Smooth muscle cell (in vitro differentiated cells): ENCODE results near the gene ZGPAT. TPM values are rescaled to one million over a fixed set of nuclear protein-coding genes. Genes with fewer than 3 reads are reported as not detected.

Experiments
- DNase-seq: peaks from one replicate; lab custom pipeline; 2025; ENCODE audit not compliant: unreplicated experiment; lab: John Stamatoyannopoulos, UW
- H2AFZ ChIP-seq: fragments of 200-600 bp; sonication (generic); 2 replicates; pipeline ENCODE4 v1.6.0; 2016; ENCODE audit warnings: antibody characterized with exemption, low read depth, mild to moderate bottlenecking
- H3F3A ChIP-seq: fragments of 200-600 bp; sonication (generic); 2 replicates; pipeline ENCODE4 v1.6.0; 2017; ENCODE audit warnings: antibody characterized with exemption, low read depth
- H3K27ac ChIP-seq: fragments of 200-600 bp; sonication (generic); 2 replicates; pipeline ENCODE4 v1.5.1; 2016; ENCODE audit warnings: low read depth, mild to moderate bottlenecking
- H3K27me3 ChIP-seq: fragments of 200-600 bp; sonication (generic); 2 replicates; pipeline ENCODE4 v1.6.1; 2016; ENCODE audit warnings: low read depth, mild to moderate bottlenecking
- H3K36me3 ChIP-seq: fragments of 200-600 bp; sonication (generic); 2 replicates; pipeline ENCODE4 v1.5.1; 2016; ENCODE audit warnings: low read depth
- H3K4me1 ChIP-seq: fragments of 200-600 bp; sonication (generic); 2 replicates; pipeline ENCODE4 v1.5.1; 2016; ENCODE audit warnings: low read depth
- H3K4me2 ChIP-seq: fragments of 200-600 bp; sonication (generic); 2 replicates; pipeline ENCODE4 v1.6.0; 2016; ENCODE audit warnings: mild to moderate bottlenecking
- H3K4me3 ChIP-seq: fragments of 200-600 bp; sonication (generic); 2 replicates; pipeline ENCODE4 v1.5.1; 2016; ENCODE audit warnings: mild to moderate bottlenecking
- H3K79me2 ChIP-seq: fragments of 200-600 bp; sonication (generic); 2 replicates; pipeline ENCODE4 v1.6.0; 2016; ENCODE audit warnings: low read depth, mild to moderate bottlenecking
- H3K9ac ChIP-seq: fragments of 200-600 bp; sonication (generic); 2 replicates; pipeline ENCODE4 v1.6.0; 2016; ENCODE audit warnings: low read depth
- H3K9me3 ChIP-seq: fragments of 200-600 bp; sonication (generic); replicated peaks from 2 replicates; pipeline ENCODE4 v1.5.1; 2016; ENCODE audit warnings: low read depth
- H4K20me1 ChIP-seq: fragments of 200-600 bp; sonication (generic); 2 replicates; pipeline ENCODE4 v1.6.0; 2016; ENCODE audit warnings: low read depth
- WGBS: methylation state at CpG from one replicate; pipeline ENCODE4 v1.1.7; 2016; ENCODE audit warnings: low lambda C conversion rate; 5-methylcytosine and 5-hydroxymethylcytosine counted together
- polyA plus RNA-seq: library from polyadenylated mRNA; unstranded; fragments of >200 nt; fragmentation: Nextera tagmentation; extraction: Ambion mirVana; gene quantifications from 2 replicates; pipeline ENCODE4 v1.2.1, GENCODE V29; 2016
- total RNA-seq: library from RNA; depleted of rRNA; stranded (reverse); fragments of >200 nt; gene quantifications from 2 replicates; pipeline ENCODE4 v1.2.3, GENCODE V29; 2014
- TF ChIP-seq, protein P1 (sequence below): fragments of 200-600 bp; sonication (generic); IDR thresholded peaks from 2 replicates; pipeline ENCODE4 v1.5.1; 2017; ENCODE audit warnings: borderline replicate concordance, mild to moderate bottlenecking, antibody characterized with exemption; ENCODE audit not compliant: insufficient read depth, poor library complexity, severe bottlenecking

The ZGPAT gene
- total and polyA plus RNA-seq, 2 experiments from 2014 or later, result 13.8 to 32.3 TPM

DNA sequence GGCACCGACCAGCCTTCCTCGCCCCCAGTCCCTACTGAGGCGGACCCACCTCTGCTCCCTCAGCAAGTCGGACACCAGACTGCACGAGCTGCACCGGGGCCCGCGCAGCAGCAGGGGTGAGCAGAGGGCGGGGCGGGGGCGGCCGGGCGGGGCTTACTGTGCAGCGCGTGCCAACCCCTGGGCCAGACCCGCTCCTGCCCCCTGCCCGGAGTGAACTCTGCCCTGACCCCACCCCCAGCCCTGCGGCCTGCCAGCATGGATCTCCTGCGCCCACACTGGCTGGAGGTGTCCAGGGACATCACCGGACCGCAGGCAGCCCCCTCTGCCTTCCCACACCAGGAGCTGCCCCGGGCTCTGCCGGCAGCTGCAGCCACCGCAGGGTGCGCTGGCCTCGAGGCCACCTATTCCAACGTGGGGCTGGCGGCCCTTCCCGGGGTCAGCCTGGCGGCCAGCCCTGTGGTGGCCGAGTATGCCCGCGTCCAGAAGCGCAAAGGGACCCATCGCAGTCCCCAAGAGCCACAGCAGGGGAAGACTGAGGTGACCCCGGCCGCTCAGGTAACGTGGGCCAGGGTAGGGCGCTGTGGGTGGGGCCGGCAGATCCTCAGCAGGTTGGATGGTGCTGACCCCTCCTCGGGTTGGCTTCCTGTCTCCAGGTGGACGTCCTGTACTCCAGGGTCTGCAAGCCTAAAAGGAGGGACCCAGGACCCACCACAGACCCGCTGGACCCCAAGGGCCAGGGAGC, 30.3 kb downstream of the ZGPAT start:
- Histone ChIP-seq H3K4me1 (peaks cover 30% of the 10 kb centered on the region), H3K9me3 (no peaks in the 10 kb centered on the region), H3K4me2 (peak overlapping the region; percentile 96), H3K79me2 (no peaks in the 10 kb centered on the region), H2AFZ (no peak overlapping the region), H3K36me3 (no peaks in the 10 kb centered on the region), H3K9ac (no peak overlapping the region), H3K27ac (no peak overlapping the region), H3K27me3 (no peaks in the 10 kb centered on the region), H3K4me3 (peak overlapping the region; percentile 58), H3F3A (peaks cover 18% of the 10 kb centered on the region), H4K20me1 (peaks cover 54% of the 10 kb centered on the region)
- TF ChIP-seq, protein P1, sequence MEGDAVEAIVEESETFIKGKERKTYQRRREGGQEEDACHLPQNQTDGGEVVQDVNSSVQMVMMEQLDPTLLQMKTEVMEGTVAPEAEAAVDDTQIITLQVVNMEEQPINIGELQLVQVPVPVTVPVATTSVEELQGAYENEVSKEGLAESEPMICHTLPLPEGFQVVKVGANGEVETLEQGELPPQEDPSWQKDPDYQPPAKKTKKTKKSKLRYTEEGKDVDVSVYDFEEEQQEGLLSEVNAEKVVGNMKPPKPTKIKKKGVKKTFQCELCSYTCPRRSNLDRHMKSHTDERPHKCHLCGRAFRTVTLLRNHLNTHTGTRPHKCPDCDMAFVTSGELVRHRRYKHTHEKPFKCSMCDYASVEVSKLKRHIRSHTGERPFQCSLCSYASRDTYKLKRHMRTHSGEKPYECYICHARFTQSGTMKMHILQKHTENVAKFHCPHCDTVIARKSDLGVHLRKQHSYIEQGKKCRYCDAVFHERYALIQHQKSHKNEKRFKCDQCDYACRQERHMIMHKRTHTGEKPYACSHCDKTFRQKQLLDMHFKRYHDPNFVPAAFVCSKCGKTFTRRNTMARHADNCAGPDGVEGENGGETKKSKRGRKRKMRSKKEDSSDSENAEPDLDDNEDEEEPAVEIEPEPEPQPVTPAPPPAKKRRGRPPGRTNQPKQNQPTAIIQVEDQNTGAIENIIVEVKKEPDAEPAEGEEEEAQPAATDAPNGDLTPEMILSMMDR, result no peak
- no peak for DNase-seq
- WGBS, result 34% methylated on average over 27 of the region's 43 CpGs

- H3F3A ChIP-seq, result peaks cover 24% of the 10 kb centered on the region
- no peaks in the 10 kb centered on the region for H3K79me2 ChIP-seq
- H3K27me3 ChIP-seq, result no peaks in the 10 kb centered on the region
- H3K4me1 ChIP-seq, result peaks cover 30% of the 10 kb centered on the region
- 21% methylated on average over 15 of the region's 26 CpGs for WGBS
- no peak for DNase-seq
- H3K4me3 ChIP-seq, result peak overlapping the region; percentile 58
- peaks cover 49% of the 10 kb centered on the region for H4K20me1 ChIP-seq
- H3K4me2 ChIP-seq, result peak overlapping the region; percentile 96
- H3K9ac ChIP-seq, result no peak overlapping the region
- H3K9me3 ChIP-seq, result no peaks in the 10 kb centered on the region
- no peak overlapping the region for H2AFZ ChIP-seq
- no peaks in the 10 kb centered on the region for H3K36me3 ChIP-seq
- peak overlapping the region; percentile 11 for H3K27ac ChIP-seq
- TF ChIP-seq, protein P1, result no peak
Observed at GRCh38 chr20:63738687-63739129, 30.9 kb downstream of the ZGPAT start.

DNA sequence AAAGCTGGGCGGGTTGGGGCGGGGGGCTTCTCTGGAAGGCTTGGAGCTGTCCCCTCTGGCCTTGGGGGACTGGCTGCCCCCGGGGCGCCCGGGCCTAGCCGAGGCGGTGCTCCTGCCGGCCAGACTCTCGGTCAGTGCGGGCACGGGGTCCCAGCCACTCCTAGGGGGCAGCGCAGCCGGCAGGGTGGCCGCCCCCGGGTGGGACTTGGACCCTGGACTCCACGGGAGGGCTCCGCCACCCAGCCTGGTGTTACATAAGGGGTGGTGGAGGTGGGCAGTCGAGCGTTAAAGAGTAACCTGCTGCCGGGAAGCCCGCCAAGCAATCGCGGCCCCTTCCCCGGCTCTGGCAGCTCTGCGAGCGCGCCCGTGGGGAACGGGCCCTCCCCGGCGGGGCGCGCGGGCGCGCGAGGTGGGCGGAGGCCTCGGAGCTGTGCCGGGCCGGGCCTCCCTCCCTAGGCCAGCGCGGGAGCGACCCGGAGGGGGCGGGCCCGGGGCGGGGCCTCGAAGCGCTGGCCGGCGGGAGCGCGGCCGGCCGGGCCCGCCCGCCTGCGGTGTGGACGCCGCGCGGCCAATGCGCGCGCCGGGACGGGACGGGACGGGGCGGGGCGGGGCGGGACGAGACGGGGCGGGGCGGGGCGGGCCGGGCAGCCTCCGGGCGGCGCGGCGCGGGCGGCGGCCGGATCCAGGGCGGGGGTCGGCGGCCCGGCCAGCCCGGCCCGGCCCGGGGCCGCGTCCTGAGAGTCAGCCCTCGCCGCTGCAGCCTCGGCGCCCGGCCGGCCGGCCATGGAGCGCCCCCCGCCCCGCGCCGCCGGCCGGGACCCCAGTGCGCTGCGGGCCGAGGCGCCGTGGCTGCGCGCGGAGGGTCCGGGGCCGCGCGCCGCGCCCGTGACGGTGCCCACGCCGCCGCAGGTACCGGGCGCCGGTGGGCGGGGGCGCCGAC, 31.6 kb downstream of the ZGPAT start, which contains the start of gene SLC2A4RG:
Gene SLC2A4RG, plus strand, starts transcription at position 647 of the 940 bp plus-strand sequence. Its CDS starts 137 bp downstream, at position 784.
- DNase-seq, result no peak
- Histone ChIP-seq H2AFZ (no peak within 1 kb of the TSS), H3K4me1 (peaks cover 30% of the 10 kb centered on the region), H3K27ac (peak within 1 kb of the TSS; percentile 60), H3K36me3 (no peaks in the 10 kb centered on the region), H3K9ac (peak within 1 kb of the TSS; percentile 66), H3K27me3 (no peaks in the 10 kb centered on the region), H3K4me2 (peak within 1 kb of the TSS; percentile 96), H3K79me2 (no peaks in the 10 kb centered on the region), H3K9me3 (no peaks in the 10 kb centered on the region), H3K4me3 (peak within 1 kb of the TSS; percentile 83), H4K20me1 (peaks cover 42% of the 10 kb centered on the region), H3F3A (peaks cover 24% of the 10 kb centered on the region)
- TF ChIP-seq, protein P1, result no peak
- 2% methylated on average over 48 of the region's 136 CpGs for WGBS
